GDM1 (cell line): ENCODE measurements around the gene CDKN1C.
A peak's percentile ranks its signal among the peaks of the same experiment; 100 is the strongest.
"Not testable (repeated sequence)": the region's sequence is repeated elsewhere in the genome, so short reads cannot be mapped to it uniquely, and the experiment has no call there.

Source experiments
- DNase-seq: peaks from one replicate; lab custom pipeline; 2025; lab: John Stamatoyannopoulos, UW

CDKN1C gene

GRCh38 chr11:2909133-2909902 is 23.7 kb upstream of the CDKN1C start:
- no peak for DNase-seq

- no peak for DNase-seq
These were observed 22.6 kb upstream of the CDKN1C start for GRCh38 chr11:2908130-2908529.

GRCh38 chr11:2905299-2905698 is 19.7 kb upstream of the CDKN1C start:
- not testable (repeated sequence) for DNase-seq

GRCh38 chr11:2904153-2905052 is 18.8 kb upstream of the CDKN1C start:
- no peak for DNase-seq

GRCh38 chr11:2903672-2904011 is 18.1 kb upstream of the CDKN1C start:
- no peak for DNase-seq

GRCh38 chr11:2902784-2903671 is 17.5 kb upstream of the CDKN1C start:
- no peak for DNase-seq

GRCh38 chr11:2901854-2902783 is 16.5 kb upstream of the CDKN1C start:
- DNase-seq = peak; percentile 84

GRCh38 chr11:2901196-2901796 is 15.7 kb upstream of the CDKN1C start:
- DNase-seq = no peak

- DNase-seq = peak; percentile 14
These were observed 13.7 kb upstream of the CDKN1C start for GRCh38 chr11:2899080-2899783.

GRCh38 chr11:2898366-2899079 is 12.9 kb upstream of the CDKN1C start:
- DNase-seq = peak; percentile 81

GRCh38 chr11:2897048-2897447 is 11.5 kb upstream of the CDKN1C start:
- DNase-seq = no peak

- no peak for DNase-seq
These were observed 10.5 kb upstream of the CDKN1C start for GRCh38 chr11:2896047-2896446.

GRCh38 chr11:2893935-2894334 is 8.4 kb upstream of the CDKN1C start:
- no peak for DNase-seq

GRCh38 chr11:2892967-2893528 is 7.5 kb upstream of the CDKN1C start:
- DNase-seq = no peak

GRCh38 chr11:2892215-2892966 is 6.8 kb upstream of the CDKN1C start:
- DNase-seq = peak; percentile 91

- peak; percentile 22 for DNase-seq
These were observed 6.0 kb upstream of the CDKN1C start for GRCh38 chr11:2891326-2892214.
